ENCODE data around the gene EEIG2. TPM values are rescaled to one million over a fixed set of nuclear protein-coding genes. Genes with fewer than 3 reads are reported as not detected.

EEIG2 gene
- total and polyA plus RNA-seq, 5 experiments from 2014 or later = 0.48 to 12.1 (median 2.4) TPM

GRCh38 chr1:108553905-108554304 lies 6.0 kb upstream of the EEIG2 start:
- no peak overlapping the region for H3K4me3 Mint-ChIP-seq

GRCh38 chr1:108554682-108555427 lies 5.0 kb upstream of the EEIG2 start:
- no peaks in the 10 kb centered on the region for H3K9me3 Mint-ChIP-seq
- H3K4me3 Mint-ChIP-seq = no peak overlapping the region
- H3K27ac Mint-ChIP-seq = peak overlapping the region in 1 of 10 donors; percentile 7
- ATAC-seq = no peak
- POLR2A ChIA-PET = no interaction called here
- no peaks in the 10 kb centered on the region for H3K36me3 Mint-ChIP-seq
- peaks cover 2 to 8% (median 4%) of the 10 kb centered on the region in 4 donors for H3K4me1 Mint-ChIP-seq
- H3K27me3 Mint-ChIP-seq = peaks cover 0 to 2% (median 0%) of the 10 kb centered on the region in 5 donors
- DNase-seq = no peak

More at GRCh38 chr1:108553905-108554304, 6.0 kb upstream of the EEIG2 start:
- ATAC-seq (no peak), DNase-seq (no peak)
- peaks cover 0 to 4% (median 0%) of the 10 kb centered on the region in 5 donors for H3K27me3 Mint-ChIP-seq
- no peaks in the 10 kb centered on the region for H3K36me3 Mint-ChIP-seq
- peaks cover 0 to 2% (median 0%) of the 10 kb centered on the region in 4 donors for H3K4me1 Mint-ChIP-seq
- POLR2A ChIA-PET = no interaction called here
- H3K27ac Mint-ChIP-seq = no peak overlapping the region
- no peaks in the 10 kb centered on the region for H3K9me3 Mint-ChIP-seq

GRCh38 chr1:108556066-108556465 lies 3.8 kb upstream of the EEIG2 start:
- Mint-ChIP-seq H3K4me1 (peaks cover 8 to 15% (median 10%) of the 10 kb centered on the region in 4 donors), H3K27ac (no peak overlapping the region), H3K36me3 (no peaks in the 10 kb centered on the region), H3K9me3 (no peaks in the 10 kb centered on the region), H3K4me3 (no peak overlapping the region), H3K27me3 (peaks cover 0 to 2% (median 0%) of the 10 kb centered on the region in 5 donors)
- ATAC-seq (no peak), DNase-seq (no peak)
- POLR2A ChIA-PET = no interaction called here

GRCh38 chr1:108556499-108556898 lies 3.4 kb upstream of the EEIG2 start:
- POLR2A ChIA-PET = no interaction called here
- H3K36me3 Mint-ChIP-seq = no peaks in the 10 kb centered on the region

GRCh38 chr1:108557296-108557695 lies 2.6 kb upstream of the EEIG2 start:
- Mint-ChIP-seq H3K27me3 (peaks cover 0 to 2% (median 0%) of the 10 kb centered on the region in 5 donors), H3K36me3 (no peaks in the 10 kb centered on the region), H3K9me3 (no peaks in the 10 kb centered on the region), H3K4me3 (no peak overlapping the region), H3K4me1 (peaks cover 10 to 26% (median 20%) of the 10 kb centered on the region in 4 donors), H3K27ac (no peak overlapping the region)
- POLR2A ChIA-PET = no interaction called here
- ATAC-seq (no peak), DNase-seq (no peak)

More at GRCh38 chr1:108556499-108556898, 3.4 kb upstream of the EEIG2 start:
- H3K4me3 Mint-ChIP-seq = no peak overlapping the region
- ATAC-seq (no peak), DNase-seq (no peak)
- peaks cover 0 to 2% (median 0%) of the 10 kb centered on the region in 5 donors for H3K27me3 Mint-ChIP-seq
- H3K9me3 Mint-ChIP-seq = no peaks in the 10 kb centered on the region
- no peak overlapping the region for H3K27ac Mint-ChIP-seq
- H3K4me1 Mint-ChIP-seq = peaks cover 8 to 18% (median 13%) of the 10 kb centered on the region in 4 donors

GRCh38 chr1:108560189-108560873 lies 431 bp downstream of the EEIG2 start:
- Mint-ChIP-seq H3K4me3 (peak overlapping the region; percentile 92 to 98 (median 97)), H3K27ac (peak overlapping the region; percentile 87 to 96 (median 93)), H3K36me3 (no peaks in the 10 kb centered on the region), H3K9me3 (no peaks in the 10 kb centered on the region), H3K27me3 (no peaks in the 10 kb centered on the region), H3K4me1 (peaks cover 15 to 42% (median 35%) of the 10 kb centered on the region in 4 donors)
- ATAC-seq (peak; percentile 21 to 45), DNase-seq (peak in 4 of 10 donors; percentile 2 to 43 (median 24))
- POLR2A ChIA-PET = interaction anchor here (0.8 to 4.8 kb wide), 13 partner anchors 9 to 360 kb away, joined by 3 to 82 read pairs (median 4); partner anchors contain the start of genes HENMT1, PRPF38B and SLC25A24

GRCh38 chr1:108560874-108561459 lies 1.1 kb downstream of the EEIG2 start:
- Mint-ChIP-seq H3K36me3 (no peaks in the 10 kb centered on the region), H3K27me3 (no peaks in the 10 kb centered on the region), H3K4me1 (peaks cover 15 to 42% (median 35%) of the 10 kb centered on the region in 4 donors), H3K27ac (peak overlapping the region; percentile 87 to 96 (median 93)), H3K9me3 (no peaks in the 10 kb centered on the region), H3K4me3 (peak overlapping the region; percentile 92 to 98 (median 97))
- ATAC-seq (peak in 1 of 2 donors; percentile 11), DNase-seq (peak in 6 of 10 donors; percentile 5 to 64 (median 28))
- POLR2A ChIA-PET = interaction anchor here (1.0 to 4.8 kb wide), 9 partner anchors 8 to 361 kb away, joined by 3 to 82 read pairs (median 7); partner anchors contain the start of genes HENMT1, PRPF38B and SLC25A24

GRCh38 chr1:108561689-108562326 lies 1.9 kb downstream of the EEIG2 start:
- no peaks in the 10 kb centered on the region for H3K36me3 Mint-ChIP-seq
- ATAC-seq (peak; percentile 62 to 64), DNase-seq (peak; percentile 70 to 92 (median 82))
- no peaks in the 10 kb centered on the region for H3K9me3 Mint-ChIP-seq
- peak overlapping the region; percentile 92 to 98 (median 97) for H3K4me3 Mint-ChIP-seq
- H3K27ac Mint-ChIP-seq = peak overlapping the region in 8 of 10 donors; percentile 17 to 82 (median 54)
- H3K27me3 Mint-ChIP-seq = no peaks in the 10 kb centered on the region
- H3K4me1 Mint-ChIP-seq = peaks cover 15 to 42% (median 35%) of the 10 kb centered on the region in 4 donors
- POLR2A ChIA-PET = interaction anchor here (0.7 to 4.8 kb wide), 6 partner anchors 8 to 131 kb away, joined by 3 to 82 read pairs (median 20); partner anchors contain the start of genes HENMT1 and PRPF38B

- Mint-ChIP-seq H3K36me3 (no peaks in the 10 kb centered on the region), H3K27ac (peak overlapping the region in 2 of 10 donors; percentile 9 to 45), H3K4me1 (peaks cover 17 to 45% (median 35%) of the 10 kb centered on the region in 4 donors), H3K9me3 (no peaks in the 10 kb centered on the region), H3K27me3 (no peaks in the 10 kb centered on the region), H3K4me3 (no peak overlapping the region)
- ATAC-seq (no peak), DNase-seq (no peak)
- POLR2A ChIA-PET = interaction anchor here (1.2 kb wide), 1 partner anchor 80 kb away, joined by 3 read pairs; no protein-coding TSS in a partner anchor
Observed at GRCh38 chr1:108563808-108564207, 3.9 kb downstream of the EEIG2 start.

GRCh38 chr1:108565081-108565480 lies 5.2 kb downstream of the EEIG2 start:
- no peaks in the 10 kb centered on the region for H3K36me3 Mint-ChIP-seq
- no peaks in the 10 kb centered on the region for H3K9me3 Mint-ChIP-seq
- H3K27ac Mint-ChIP-seq = no peak overlapping the region
- DNase-seq (no peak), ATAC-seq (no peak)
- peaks cover 16 to 39% (median 32%) of the 10 kb centered on the region in 4 donors for H3K4me1 Mint-ChIP-seq
- POLR2A ChIA-PET = no interaction called here
- H3K27me3 Mint-ChIP-seq = no peaks in the 10 kb centered on the region
- no peak overlapping the region for H3K4me3 Mint-ChIP-seq

GRCh38 chr1:108565512-108565911 lies 5.6 kb downstream of the EEIG2 start:
- no peaks in the 10 kb centered on the region for H3K9me3 Mint-ChIP-seq
- DNase-seq (no peak), ATAC-seq (no peak)
- peaks cover 16 to 37% (median 31%) of the 10 kb centered on the region in 4 donors for H3K4me1 Mint-ChIP-seq
- no peaks in the 10 kb centered on the region for H3K36me3 Mint-ChIP-seq
- POLR2A ChIA-PET = no interaction called here
- H3K4me3 Mint-ChIP-seq = no peak overlapping the region
- no peaks in the 10 kb centered on the region for H3K27me3 Mint-ChIP-seq
- H3K27ac Mint-ChIP-seq = no peak overlapping the region

- no peak overlapping the region for H3K4me3 Mint-ChIP-seq
- H3K27ac Mint-ChIP-seq = peak overlapping the region in 1 of 10 donors; percentile 2
- peaks cover 0 to 1% (median 0%) of the 10 kb centered on the region in 9 donors for H3K9me3 Mint-ChIP-seq
- DNase-seq = no peak
- POLR2A ChIA-PET = interaction anchor here (1.4 kb wide), 1 partner anchor 8 kb away, joined by 7 read pairs; the partner anchor contains the start of gene EEIG2
- no peak for ATAC-seq
- peaks cover 0 to 2% (median 0%) of the 10 kb centered on the region in 3 donors for H3K36me3 Mint-ChIP-seq
- H3K4me1 Mint-ChIP-seq = peaks cover 8 to 13% (median 10%) of the 10 kb centered on the region in 4 donors
- H3K27me3 Mint-ChIP-seq = no peaks in the 10 kb centered on the region
Observed at GRCh38 chr1:108568589-108568988, 8.7 kb downstream of the EEIG2 start.

Data from naive thymus-derived CD8-positive, alpha-beta T cell (primary cell).